Esophagus muscularis mucosa (tissue), 4 donors: ENCODE measurements around the gene NTM.

Experiments used
- CTCF ChIP-seq, 3 experiments: fragments of 200-600 bp in 2 of 3; fragments of 450-650 bp in 1 of 3; sonication (generic) in 2 of 3; IDR thresholded peaks; one replicate each; pipeline ENCODE4 v1.5.1; 2017 to 2019; ENCODE audit warnings: antibody characterized with exemption in 3 of 3, mild to moderate bottlenecking in 2 of 3, moderate library complexity in 1 of 3
- EP300 ChIP-seq: sonication (generic); formaldehyde crosslinking; IDR thresholded peaks from one replicate; pipeline ENCODE4 v1.6.1; 2017; ENCODE audit warnings: antibody characterized with exemption
- POLR2A ChIP-seq: fragments of 450-650 bp; IDR thresholded peaks from one replicate; pipeline ENCODE4 v1.6.1; 2017; ENCODE audit warnings: antibody characterized with exemption, moderate library complexity, mild to moderate bottlenecking, low read depth
- POLR2AphosphoS5 ChIP-seq, 2 donors: sonication (generic); formaldehyde crosslinking; IDR thresholded peaks; one replicate each; pipeline ENCODE4 v1.6.1; 2017; ENCODE audit warnings: antibody characterized with exemption in 2 of 2

DNA sequence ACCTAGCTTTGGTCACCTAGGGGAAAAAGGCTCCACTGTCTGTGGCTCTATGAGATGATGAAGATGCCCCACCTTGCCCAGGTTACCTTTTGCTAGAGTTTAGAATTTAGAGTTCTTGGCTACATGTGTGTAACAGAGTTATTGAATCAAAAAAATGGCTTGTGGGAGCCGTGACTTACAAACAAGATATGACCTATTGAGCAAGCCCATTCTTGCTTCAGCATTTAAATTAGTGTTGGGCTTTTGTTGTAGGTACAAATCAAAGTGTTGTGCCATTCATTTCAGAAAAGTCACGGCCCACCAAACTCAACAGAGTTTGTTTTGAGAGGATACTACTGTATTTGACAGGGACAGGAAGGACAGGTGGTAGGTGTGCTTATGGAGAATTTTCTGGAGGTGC, 768.8 kb downstream of the NTM start:
- TF ChIP-seq CTCF (IDR thresholded peaks at IDR 0.05) (no peak), EP300 (no peak), POLR2A (no peak), POLR2AphosphoS5 (IDR thresholded peaks at IDR 0.05) (no peak)
